Islet precursor cell (in vitro differentiated cells): ENCODE results near the gene CRACDL.
"Not testable (repeated sequence)": the region's sequence is repeated elsewhere in the genome, so short reads cannot be mapped to it uniquely, and the experiment has no call there.

Experiments used
- DNase-seq: peaks from one replicate; pipeline ENCODE4 v3.0.0-alpha.2; 2018

The CRACDL gene

DNA sequence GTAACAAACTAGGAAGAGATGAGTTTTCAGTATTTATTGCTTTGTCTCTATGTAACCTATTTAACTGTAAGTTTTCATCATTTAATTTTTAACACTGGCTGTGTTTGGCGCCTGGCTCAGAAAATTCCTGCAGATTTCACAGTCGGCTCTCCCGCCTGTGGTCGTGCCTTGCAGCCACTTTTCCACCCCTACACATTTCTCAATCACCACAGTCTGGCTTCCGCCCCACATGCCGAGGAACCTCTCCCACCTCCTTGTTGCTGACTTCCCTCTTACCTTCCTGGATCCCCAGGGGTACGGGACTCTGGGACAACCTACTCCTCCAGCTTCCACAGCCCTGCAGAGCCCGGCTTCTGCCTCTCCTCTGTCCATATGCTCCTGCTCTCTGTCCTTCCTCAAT lies 163.5 kb downstream of the CRACDL start:
- DNase-seq, result no peak

DNA sequence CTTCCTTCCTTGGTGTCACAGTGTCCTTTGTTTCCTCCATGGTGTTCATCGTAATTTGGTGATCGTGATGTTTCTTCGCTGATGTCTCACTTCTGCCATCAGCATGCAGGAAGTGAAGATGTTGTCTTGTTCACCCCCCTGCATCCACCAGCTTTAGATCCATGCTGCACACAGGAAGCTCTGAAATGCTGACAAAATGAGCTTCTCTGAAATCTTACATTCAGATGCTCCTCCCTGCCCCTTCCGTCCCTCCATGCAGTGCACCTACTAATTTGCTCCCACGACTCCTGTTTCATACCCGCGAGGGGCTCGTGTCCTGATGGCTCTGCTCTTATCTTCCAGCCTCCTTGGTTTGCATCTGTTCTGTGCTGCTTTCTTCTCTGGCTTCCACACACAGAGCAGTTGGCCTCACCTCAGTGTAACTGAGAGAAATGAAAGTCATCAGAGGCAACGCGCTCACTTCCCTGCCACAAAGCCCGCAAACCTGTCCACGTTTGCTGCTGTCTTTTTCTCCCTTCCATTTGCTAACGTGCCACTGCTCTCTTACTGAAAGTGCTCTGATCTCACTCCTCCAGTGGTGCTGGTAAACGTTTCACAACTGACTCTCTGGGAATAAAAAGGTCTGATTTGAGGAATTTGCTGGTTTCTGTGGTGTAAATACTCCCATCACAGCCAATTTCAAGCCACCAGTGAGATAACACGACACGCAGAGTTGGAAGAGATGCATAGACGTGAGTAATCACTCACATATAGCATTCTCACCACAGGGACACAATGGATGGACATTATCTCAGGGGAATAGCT lies 164.1 kb downstream of the CRACDL start:
- DNase-seq, result no peak

DNA sequence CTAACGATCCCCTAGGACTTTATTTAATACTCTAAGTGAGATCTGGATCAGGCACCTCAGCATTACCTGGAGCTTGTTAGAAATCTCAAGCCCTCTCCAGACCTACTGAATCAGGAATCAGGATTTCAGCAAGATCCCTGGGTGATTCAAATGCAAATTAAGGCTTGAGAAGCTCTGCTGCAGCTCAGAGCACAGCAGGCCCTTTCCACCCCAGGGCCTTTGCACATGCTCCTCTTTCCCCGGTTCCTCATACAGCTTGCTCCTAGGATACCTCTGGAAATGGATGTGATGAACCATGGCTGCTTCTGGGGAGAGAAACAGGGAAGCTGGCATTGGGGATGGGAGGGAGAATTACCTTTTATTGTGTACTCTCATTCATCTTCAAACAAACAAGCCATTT lies 164.8 kb downstream of the CRACDL start:
- DNase-seq, result no peak

DNA sequence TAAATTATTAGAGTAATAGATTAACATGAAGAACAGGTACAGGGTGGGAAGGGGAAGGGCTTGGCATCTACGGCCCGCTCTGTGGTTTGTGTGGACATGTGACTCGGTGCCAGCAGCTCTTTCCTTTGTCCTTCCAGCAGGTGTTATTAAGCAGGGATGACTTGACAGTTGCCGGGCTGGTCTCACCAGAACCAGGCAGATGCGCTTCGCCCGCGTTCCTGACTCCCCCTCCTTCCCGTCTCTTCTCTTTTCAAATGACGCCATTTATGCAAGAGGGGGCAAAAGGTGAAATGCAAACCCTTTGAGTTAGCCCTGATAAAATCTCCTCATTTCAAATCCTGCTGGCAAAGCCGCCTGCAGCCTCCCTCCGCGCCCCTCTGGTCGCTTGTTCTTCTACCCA lies 166.2 kb downstream of the CRACDL start:
- DNase-seq, result peak; percentile 73

DNA sequence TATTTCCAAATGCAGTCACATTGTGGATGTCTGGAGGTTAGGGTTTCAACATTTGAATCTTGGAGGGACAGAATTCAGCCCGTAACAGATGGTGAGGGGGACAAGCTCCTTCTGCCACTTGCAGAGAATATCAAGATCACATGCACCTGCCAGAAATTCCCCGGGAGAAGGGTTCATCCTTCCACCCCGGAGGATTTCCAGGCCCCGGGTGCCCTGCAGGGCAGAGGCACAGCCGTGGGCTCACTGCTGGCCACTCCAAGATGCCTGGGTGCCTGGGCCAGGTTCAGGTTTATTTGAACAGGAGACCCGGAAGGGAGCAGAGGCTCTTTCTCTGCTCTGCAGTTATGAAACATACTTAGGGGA lies 166.9 kb downstream of the CRACDL start:
- no peak for DNase-seq

DNA sequence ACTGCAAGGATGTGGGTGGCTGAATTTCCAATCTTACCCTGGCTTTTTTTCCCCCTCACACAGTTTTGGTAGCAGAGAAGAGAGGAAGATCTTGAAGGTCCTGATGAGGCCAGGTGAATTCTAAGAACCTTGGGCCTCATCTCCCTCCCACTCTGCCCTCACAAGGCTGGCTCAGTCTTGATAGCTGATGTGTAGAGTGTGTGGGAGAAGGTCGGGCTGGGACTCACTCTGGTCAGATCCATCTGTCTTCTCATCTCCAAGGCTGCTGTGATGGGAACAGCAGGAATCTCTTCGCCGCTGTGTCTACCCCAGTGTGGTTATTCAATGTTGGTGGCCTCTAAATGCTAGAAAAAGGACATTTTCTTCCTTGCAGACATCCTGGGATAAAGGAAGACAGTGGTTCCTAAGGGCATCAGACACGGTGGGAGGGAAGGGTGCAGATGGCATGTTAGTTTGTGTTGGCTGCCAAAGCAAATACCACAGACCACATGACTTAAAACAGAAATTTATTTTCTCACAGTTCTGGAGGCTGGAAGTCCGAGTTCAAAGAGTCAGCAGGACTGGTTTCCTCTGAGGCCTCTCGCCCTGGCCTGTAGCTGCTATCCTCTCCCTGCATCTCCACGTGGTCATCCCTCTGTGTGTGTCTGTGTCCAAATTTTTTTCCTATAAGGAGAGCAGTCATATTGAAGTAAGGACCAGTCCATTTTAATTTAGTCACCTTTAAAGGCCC lies 167.5 kb downstream of the CRACDL start:
- no peak for DNase-seq

DNA sequence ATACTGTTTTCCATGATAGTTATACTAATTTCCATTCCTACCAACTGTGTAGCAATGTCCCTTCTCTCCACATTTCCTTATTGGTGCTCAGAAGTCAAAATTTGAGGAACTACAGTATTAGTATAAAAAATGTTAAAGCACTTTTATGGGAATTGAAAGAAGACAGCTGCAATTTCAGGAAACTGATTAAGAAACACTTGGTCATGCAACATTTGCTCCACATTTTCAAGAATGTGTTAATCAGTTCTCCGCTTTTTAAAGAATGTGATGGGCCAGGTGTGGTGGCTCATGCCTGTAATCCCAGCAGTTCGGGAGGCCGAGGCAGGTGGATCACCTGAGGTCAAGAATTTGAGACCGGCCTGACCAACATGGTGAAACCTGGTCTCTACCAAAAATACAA lies 171.5 kb downstream of the CRACDL start:
- DNase-seq, result no peak

DNA sequence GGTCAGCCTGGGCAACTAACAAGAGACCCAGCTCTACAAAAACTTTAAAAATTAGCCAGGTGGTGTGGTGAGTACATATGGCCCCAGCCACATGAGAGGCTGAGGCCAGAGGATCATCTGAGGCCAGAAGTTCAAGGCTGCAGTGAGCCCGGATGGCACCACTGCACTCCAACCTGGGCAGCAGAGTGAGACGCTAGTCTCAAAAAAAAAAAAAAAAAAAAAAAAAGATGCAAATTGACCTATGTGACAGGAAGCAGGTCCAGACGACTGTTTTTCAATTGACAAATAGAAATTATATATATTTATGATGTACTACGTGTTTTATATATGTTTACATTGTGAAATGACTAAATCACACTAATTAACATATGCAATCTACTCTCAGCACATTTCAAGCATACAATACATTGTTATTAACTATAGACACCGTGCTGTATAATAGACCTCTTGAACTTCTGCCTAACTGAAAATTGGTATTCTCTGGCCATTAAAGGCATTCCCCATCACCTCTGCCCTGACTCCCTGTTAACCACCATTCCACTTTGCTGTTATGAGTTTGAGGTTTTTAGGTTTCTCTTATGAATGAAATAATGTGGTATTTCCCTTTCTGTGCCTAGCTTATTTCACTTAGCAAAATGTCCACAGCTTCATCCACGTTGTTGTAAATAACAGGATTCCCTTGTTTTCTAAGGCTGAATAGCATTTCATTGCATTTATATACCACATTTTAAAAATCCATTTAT lies 172.6 kb downstream of the CRACDL start:
- peak; percentile 12 for DNase-seq

DNA sequence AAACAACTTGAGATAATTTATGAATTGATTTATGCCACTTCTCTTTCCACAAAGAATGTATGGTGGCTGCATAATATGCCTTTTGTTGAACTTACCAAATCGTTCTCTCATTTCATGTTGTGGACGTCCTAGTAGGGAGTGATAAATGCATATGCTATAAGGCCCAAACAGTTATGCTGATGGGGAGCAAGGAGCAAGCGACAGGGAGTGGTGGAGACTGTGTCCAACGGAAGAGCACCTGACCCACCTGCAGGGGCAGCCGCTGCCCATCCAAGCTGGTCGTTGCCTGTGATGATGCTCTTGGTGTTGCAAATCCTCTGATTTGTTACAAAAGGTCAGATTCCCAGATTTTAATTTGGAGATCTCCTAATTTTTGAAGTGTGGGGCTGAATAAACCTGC lies 174.1 kb downstream of the CRACDL start:
- peak; percentile 15 for DNase-seq

DNA sequence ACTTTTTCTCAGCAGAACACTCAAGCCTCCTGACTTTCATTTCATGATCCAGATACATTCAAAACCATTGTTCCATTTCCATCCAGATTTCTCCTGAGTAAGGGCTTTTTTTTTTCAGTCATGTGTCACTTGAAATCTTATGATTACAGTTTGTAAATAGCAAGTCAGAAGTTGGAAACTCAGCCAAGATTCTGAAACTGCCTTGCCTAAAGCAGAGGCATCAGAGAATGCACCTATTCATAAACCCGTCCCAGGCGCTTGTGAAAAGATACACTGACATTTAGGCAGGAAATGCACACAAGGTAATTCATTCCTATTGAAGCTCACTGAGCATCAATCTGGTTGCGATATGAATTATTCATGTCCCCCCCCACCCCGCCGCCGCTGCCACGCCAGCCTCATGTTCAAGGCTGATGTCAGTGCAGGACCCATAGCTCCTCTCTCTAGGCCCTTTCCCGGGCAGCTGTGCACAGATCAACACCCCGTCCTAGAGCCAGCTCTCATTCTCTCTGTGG lies 174.7 kb downstream of the CRACDL start:
- DNase-seq, result peak; percentile 12

DNA sequence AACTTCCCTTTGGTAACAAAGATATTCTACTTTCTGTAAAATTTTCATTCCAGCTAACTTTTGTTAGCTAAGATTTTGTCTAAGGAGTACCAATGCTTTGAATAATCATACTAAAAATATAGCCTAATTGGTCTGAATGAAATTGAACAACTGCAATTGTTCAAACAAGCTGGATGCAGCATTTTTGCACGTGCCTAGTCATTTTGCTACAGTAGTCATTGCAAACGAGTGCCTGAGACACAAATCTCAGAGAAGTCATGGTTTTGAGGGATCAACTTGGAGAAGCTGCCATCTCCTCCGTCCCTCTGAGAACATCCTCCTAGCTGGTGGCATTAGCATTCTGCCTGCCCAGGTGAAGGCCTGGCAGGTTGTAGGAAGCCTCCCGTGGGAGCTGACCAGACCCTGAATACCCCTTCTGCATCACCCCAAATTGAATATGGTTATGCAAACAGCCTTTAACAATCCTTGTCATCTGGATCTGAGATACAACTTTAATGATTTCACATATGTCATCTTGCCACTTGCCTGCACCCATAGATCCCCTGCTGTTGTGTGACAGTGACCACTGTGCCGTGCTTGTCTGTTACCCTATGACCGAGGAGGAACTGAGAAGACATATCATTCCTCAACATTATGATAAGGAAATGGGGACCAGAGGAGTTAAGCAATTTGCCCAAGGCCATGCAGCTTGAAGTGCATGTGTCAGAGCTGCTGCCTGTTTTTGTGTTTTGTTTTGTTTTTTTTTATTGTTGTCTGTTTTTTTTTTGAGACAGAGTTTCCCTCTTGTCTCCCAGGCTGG lies 176.0 kb downstream of the CRACDL start:
- DNase-seq, result peak; percentile 20

DNA sequence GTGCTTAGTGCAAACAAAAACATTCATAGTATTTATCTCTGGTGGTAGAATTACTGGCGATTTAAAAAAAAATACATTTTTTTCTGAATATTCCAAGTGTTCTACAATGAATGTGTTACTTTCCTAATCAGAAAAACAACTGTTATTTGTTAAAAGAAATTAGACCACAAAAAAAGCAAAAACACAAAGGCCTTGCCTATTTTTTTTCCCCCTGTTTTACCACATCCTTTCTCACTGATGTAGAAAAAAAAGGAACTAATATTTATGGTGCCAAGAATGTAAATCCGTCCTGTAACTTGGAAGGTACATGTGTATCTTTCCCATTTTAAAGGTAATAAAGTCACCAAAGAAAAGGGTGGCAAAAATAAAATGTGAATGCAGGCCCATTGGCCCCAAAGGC lies 176.7 kb downstream of the CRACDL start:
- peak; percentile 1 for DNase-seq

DNA sequence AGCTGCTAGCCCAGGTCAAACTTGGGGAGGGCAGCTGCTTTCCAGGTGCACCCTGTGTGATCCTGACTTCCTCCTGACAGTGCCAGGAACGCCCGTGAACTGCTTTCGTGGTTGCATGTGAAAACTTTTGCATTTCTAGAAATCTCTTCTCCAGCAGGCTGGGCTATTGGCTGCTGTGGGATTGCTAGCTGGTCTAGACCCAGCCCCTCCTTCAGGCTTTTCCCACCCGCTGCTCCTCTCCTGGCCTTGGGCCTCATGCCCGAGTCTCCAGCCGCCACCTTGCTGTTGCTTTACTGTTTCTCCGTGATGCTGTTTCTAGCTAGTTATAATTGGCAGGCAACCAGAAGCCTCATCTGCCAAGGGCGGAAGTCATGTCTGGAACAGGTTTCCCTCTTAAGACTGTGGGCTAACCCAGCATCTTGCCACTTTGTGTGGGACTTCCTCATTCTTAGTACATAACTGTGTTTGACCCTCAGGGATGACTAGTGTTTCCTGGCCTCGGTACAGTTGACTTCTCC lies 178.1 kb downstream of the CRACDL start:
- DNase-seq, result no peak

DNA sequence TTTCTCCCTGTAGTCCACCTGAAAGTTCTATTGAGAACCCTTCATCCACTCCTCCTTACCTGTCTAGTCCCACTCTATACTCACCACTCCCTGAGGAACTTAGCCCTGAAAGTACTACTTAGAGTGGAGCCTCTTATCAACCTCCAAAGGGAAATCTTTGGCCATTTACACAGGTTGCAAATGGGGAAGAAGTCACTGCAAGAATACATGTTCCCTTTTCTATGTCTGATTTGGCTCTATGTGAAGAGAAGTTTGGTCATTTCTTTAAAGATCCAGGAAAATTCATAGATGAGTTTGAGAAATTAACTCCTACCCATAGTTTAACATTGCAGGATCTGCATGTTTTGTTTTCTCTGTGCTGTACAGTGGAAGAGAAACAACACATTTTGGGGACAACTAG lies 182.2 kb downstream of the CRACDL start:
- no peak for DNase-seq

DNA sequence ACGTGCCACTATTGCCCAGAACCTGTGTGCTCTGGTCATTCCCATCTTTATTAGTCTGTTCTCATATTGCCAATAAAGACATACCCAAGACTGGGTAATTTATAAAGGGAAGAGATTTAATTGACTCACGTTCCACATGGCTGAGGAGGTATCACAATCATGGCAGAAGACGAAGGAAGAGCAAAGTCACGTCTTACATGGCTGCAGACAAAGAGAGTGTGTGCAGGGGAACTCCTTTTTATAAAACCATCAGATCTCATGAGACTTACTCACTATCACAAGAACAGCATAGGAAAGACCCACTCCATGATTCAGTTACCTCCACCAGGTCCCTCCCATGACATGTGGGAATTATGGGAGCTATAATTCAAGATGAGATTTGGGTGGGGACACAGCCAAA lies 183.3 kb downstream of the CRACDL start:
- DNase-seq, result not testable (repeated sequence)

DNA sequence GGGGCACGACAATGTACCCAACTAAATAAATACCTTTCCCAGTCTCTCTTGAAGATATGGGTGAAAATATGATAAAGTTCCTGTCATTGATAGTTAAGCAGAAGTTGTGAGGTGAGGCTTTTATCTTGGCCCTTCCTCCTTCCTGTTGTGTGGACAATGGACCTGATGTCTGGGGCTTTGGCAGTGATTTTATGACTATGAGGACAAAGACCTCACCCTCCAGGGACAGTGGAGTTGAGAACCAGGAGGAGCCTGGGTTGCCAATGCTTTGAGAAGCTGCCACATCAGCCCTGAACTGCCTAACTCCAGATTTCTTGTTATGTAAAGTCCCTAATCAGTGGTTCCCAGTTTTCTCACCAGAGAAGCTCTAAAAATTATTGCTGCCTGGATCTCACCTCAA lies 184.3 kb downstream of the CRACDL start:
- peak; percentile 22 for DNase-seq

DNA sequence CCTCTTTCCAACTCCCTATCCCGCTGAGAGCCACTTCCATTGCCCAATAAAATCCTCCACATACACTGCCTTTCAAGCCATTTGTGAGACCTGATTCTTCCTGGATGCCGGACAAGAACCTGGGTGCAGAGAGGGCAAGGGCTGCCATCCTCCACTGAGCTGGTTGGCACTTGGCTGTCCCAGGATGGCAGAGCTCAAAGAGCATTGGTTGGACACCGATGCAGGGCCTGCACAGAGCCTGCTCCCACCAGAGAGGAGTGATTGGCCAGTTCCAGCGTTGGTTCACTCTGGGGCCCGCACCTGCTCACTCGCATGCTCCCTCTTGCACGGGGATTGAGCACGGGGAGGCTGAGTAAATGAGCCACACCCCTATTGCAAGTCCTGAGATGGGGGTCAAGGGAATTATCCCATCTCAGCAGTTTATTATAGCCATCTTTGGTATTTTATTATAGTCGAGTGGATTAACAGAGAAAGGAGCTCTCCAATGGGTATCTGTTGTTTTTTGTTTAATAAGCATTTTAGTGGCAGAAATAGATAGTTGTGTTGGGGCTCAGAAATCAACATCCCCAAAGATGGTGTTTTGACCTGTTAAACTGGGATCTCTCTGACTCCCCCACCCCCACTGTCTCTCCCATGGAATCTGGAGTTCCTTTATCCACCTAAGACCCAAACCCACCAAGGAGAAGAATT lies 185.3 kb downstream of the CRACDL start:
- peak; percentile 22 for DNase-seq

DNA sequence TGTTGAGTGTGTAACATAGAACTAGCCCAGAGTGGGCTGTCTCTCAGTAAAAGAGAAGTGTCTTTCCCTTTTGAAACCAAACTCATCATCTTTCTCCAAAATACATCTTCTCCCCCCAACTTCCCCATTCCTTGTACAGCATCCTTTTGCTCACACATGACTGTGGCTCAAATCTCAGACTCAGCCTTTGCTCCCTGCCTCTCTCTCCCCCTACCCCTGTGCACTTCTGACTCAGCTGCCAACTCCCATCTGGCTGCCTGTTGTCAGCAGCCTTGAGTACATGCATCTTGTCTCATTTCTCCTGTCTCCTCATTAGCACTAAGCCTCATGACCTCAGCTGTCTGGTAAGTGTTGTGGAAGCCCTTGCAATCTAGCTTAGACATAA lies 187.0 kb downstream of the CRACDL start:
- peak; percentile 80 for DNase-seq

DNA sequence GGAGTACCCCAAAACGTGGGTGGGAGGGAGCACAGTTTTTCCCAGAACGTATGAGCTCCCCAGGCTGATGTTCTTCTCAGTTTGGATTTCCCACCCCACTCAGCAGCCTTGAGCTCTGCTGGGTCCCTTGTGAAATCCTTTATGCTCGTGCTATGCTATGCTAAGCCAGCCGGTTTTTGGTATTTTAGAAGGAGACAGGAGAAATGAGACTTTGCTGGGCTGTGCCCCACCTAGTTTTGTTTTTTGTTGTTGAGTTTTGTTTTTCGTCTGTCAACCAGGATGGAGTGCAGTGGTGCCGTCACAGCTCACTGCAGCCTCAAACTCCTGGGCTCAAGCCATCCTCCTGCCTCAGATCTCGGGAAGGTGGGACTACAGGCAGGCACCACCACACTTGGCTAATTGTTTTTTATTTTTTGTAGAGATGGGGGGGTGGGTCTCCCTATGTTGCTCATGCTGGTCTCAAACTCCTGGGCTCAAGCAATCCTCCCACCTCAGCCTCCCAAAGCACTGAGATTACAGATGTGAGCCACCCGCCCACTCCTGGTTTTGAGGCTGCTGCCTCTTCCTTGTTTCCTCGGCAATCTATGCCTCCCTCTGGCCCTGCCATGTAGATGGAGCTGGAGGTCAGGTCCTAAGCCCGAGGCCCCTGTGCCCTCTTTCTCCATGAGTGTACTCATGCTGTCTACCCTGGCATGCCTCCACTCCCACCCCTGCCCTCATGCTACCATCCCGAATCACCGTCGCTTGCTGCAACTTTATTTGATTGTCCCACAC lies 187.5 kb downstream of the CRACDL start:
- DNase-seq, result no peak

DNA sequence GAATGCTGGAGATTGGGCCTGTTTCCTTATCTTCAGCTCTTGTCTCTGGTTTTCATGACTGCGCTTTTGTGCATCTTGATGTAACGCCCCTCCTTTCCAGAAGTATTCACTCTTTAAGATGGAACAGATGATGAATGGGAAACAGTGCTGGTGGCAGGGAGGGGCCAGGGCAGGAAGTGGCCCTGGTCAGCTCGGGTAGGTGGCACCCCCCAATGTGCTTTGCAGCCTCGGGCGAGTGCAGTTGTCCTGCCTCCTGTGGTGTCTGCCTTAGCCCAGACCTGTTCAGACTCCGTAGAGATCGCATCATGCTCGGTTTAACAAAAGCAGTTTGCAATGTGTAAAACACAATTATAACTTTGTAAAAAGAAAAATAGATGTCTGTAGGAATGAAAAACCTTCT lies 188.1 kb downstream of the CRACDL start:
- DNase-seq, result no peak

DNA sequence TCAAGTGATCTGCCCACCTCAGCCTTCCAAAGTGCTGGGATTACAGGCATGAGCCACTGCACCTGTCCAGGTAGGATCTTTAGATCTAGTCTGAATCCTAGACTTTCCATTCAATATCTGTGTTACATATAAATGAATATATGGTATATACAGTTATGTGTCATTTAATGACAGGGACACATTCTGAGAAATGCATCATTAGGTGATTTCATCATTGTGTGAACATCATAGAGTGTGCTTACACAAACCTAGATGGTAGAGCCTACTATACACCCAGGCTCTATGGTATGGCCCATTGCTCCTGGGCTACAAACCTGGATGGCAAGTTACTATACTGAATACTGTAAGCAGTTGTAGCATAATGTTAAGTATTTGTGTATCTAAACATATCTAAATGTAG lies 189.6 kb downstream of the CRACDL start:
- no peak for DNase-seq
